Measurements from ENCODE around the gene SDC3.

DNA sequence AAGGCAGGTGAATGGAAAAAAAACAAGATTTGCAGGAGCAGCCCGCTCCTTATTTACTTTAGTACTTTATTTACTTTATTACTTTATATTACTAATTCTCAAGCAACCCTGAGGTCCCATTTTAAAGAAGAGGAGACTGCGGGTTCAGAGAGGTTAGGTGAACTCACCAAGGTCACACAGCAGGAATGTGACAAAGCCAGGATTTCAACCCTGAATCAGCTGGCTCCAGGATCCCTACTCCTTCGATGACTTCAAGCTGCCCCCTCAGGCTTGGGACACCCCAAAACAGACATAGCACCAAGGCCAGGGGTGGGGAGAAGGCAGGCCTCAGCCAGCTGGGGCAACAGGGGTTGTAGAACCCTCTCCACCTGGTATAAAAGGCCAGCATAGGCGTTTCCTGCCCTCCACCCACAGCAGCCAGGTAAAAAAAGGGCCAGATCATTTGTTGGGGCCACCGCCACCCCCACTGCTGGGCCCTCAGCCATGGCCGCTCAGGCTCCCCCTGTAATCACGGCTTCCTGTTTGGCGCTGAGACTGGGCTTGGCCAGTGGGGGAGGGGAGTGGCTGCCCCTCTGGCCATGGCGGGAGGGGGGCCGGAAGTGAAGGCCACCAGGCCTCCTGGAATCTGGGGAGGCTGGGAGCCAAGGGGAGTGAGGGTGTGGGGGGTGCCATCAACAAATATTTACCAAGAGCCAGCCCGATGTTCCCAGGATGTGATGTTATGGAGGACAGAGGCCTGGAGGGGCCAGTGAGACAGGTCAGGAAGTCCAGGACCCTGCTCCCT lies 6.6 kb downstream of the SDC3 start:
- TF ChIP-seq CTCF (IDR thresholded peaks at IDR 0.05): no peak
- no peak for TF ChIP-seq POLR2A (IDR thresholded peaks at IDR 0.05)

All from right lobe of liver (tissue), 4 donors.